ENCODE results near the gene HSPA8.

HSPA8 gene

DNA sequence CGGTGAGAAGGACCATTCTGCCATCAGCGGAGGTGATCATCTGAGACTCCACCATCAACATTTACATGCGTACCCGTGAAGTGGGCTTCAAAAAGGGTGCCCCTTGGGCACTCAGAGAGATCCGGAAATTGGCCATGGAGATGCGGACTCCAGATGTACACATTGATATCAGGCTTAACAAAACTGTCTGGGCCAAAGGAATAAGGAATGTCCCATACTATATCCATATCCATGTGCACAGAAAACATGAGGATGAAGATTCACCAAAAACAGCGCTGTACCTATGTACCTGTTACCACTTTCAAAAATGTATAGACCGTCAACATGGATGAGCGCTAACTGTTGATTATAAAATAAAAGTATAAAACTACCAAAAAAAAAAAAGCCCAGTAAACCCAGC, 10.8 kb downstream of the HSPA8 start:
- in situ Hi-C loops (cut with MboI; ENCODE audit: low sequenced_read_pairs), result no loop called here

DNA sequence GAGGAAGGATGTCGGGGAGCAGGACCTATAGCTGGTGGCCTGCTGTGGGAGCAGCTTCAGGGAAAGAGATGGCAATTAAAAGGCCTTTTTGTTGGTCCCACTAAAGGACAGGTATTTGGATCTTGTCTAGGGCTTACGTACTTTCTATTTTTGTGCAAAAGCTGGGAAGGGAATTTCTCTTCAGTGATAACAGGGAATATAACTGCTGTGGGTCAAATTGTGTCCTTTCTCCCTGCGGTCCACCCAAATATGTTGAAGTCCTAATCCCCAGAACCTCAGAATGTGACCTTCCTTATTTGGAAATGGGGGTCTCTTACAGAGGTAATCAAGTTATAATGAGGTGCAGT, 14.0 kb downstream of the HSPA8 start:
- in situ Hi-C loops (cut with MboI; ENCODE audit: low sequenced_read_pairs), result no loop called here

DNA sequence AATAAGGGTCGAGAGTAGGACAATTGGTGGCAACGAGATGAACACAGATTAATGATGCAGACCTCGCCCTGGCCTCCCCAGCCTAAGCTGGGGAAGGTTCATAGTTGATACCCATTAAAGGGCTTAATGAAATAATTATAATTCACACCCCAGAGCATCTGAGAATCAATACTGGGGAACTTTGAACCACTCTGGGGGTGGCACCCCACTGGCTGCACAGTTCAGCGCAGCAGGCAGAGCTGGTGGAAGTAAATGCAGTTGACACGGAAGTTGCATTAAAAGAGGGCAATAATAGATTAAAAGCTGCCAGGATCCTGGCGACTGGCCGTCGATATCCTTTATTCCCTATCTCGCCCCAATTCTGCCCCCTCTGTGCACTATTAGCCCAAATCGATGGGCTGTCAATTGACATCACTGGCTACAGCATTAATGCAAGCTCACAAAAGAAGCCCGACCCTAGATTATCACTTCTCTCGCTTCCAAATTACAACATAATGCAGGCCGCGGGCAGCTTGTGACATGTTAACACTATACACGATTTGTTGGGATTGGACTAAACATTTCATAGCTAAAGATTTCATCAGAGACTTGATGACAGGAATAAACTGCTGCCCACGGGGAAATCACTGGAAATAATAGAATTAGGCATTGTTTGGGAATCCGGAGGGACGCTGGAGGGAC, 14.5 kb downstream of the HSPA8 start:
- in situ Hi-C loops (cut with MboI; ENCODE audit: low sequenced_read_pairs), result no loop called here

DNA sequence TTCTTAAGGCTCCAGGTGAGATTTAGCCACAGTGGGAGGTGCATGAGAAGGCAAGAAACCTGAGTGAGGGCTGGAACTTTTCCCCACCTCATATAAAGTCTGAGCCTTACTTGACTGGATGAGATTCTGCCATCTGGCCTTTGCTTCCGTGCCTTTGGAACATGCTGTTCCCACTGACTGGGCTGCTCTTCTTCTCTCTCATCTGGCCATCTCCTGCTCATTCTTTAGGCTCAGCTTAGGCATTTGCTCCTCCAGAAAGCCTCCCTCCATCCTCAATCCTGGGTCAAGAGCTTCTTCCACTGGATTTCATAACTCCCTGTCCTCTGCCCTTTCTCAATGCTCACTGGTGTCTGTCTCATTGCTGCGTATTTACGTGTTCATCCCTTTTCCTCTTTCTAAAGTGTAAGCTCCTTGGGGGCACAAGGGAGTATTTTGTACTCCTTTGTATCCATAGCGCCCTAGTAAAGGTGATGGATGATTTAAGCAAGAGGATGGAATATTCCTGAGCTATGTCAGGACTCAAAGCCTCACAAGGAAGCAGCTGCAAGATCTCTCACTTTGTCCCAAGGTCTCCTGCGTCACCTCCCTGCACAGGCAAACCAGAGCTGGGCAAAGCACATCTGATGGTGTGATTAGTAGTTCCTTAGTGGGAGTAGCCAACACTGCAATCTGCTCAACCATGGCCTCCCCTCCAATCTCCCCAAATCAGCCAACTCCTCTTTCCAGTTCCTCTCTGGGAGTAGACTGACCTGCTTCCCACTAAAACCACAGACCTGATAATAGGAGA, 15.3 kb downstream of the HSPA8 start:
- in situ Hi-C loops (cut with MboI; ENCODE audit: low sequenced_read_pairs), result no loop called here

DNA sequence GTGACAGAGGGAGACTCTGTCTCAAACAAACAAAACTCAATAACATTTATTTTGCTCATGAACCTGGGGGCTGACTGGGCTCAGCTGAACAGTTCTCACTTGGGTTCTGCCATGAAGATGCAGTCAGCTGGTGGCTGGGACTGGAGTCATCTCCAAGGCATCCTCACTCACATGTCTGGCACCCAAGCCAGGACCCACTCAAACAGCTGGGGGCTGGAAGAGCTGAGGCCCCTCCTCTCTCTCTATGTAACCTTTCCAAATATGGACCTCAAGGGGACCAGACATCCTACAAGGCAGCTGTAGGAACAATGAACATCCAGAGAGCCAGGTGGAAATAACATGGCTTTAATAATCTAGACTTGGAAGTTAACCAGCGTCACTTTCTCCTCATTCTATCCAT, 16.8 kb downstream of the HSPA8 start:
- in situ Hi-C loops (cut with MboI; ENCODE audit: low sequenced_read_pairs), result no loop called here

DNA sequence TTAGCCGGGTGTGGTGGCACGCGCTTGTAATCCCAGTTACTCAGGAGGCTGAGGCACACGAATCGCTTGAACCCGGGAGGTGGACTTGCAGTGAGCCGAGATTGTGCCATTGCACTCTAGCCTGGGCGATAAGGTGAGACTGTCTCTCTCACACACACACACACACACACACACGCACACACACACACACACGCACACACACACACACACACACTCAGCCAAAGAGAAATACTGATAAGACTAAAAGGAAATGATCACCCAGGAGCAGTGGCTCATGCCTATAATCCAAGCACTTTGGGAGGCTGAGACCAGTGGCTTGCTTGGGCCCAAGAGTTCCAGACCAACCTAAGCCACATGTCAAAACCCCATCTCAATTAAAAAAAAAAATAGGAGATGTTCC, 20.8 kb downstream of the HSPA8 start:
- in situ Hi-C loops (cut with MboI; ENCODE audit: low sequenced_read_pairs), result no loop called here

DNA sequence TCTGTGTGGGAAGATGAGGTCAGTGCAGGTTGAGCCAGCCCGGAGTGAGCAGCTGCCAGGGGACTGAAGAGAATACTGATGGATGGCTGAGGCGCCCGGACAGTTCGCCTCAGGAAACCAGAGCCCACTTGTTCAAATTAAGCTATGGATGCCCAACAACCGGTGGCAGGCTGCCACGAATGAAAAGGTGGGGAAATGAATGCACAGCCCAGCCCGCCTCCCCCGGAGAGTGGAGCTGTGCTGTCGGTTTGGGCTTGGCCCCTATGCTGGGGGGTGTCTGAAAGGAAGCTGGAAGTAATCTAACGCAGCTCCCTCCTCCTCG, 21.9 kb downstream of the HSPA8 start:
- in situ Hi-C loops (cut with MboI; ENCODE audit: low sequenced_read_pairs), result no loop called here

DNA sequence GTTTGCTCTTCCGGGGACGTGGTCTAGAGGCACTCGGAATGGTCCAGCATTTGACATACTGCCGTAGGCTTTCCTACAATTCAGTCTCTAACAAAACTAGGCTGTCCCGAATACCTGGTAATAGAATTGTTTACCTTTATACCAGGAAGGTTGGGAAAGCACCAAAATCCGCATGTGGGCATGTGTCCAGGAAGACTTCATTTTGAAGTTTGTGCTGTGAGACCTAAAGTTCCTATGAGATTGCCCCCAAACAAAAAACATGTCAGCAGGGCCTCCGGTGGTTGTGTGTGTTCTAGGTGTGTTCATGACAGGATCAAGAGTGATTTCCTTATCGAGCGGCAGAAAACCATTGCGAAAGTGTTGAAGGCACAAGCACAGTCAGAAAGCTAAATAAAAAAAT, 26.1 kb downstream of the HSPA8 start:
- in situ Hi-C loops (cut with MboI; ENCODE audit: low sequenced_read_pairs), result no loop called here

DNA sequence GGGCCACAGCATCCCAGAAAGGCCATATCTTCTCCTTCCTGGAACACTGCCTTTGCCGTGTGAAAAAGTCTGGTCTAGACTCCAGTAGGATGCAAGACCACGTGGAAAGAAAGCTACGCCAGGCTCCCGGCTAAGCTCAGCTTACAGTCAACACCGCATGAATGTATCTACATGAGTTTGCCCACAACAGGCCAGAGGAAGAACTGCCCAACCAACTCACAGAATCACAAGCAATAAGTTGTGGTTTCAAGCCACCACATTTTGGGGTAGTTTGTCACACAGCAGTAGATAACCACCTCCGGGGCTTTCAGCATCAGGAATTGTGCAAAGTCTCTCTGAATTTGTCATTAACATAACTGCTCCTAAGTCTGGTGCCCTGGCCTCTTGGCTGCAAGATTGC, 27.3 kb downstream of the HSPA8 start:
- in situ Hi-C loops (cut with MboI; ENCODE audit: low sequenced_read_pairs), result no loop called here

DNA sequence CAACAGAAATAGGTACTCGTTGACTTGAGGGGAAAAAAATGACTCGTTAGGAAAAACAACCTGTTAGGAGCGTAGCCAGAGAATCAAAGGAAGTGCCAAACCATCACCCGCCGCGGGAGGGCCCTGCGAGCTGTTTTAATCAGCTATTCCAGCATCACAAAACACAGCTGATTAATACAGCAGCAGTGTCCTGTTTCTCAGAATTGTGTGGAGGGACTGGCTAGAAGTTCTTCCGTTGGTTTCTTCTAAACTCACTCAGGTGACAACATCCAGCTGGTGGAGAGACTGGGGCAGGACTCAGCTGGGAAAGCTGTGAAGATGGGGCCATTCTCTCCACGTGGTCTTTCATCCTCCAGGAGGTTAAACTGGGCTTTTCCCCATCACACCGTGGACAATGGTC, 28.0 kb downstream of the HSPA8 start:
- in situ Hi-C loops (cut with MboI; ENCODE audit: low sequenced_read_pairs), result no loop called here

DNA sequence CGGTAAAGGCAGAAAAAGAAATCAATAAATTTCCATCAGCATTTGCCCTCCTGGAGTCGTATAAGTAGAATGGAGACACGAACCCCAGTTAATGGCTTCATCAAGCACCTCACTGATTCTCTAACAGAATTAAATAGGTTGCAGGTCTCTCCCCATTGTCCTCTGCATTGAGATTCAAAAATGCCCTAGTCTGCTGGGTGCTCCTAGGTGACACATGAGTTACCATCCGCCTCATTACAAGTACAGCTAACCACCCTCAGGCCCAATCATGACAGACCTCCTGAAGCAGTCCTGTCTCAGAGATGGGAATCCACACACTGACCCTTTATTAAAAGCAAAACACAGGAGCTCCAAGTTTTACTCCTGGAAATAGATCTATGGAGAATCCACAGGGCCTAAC, 31.4 kb downstream of the HSPA8 start:
- in situ Hi-C loops (cut with MboI; ENCODE audit: low sequenced_read_pairs), result no loop called here

DNA sequence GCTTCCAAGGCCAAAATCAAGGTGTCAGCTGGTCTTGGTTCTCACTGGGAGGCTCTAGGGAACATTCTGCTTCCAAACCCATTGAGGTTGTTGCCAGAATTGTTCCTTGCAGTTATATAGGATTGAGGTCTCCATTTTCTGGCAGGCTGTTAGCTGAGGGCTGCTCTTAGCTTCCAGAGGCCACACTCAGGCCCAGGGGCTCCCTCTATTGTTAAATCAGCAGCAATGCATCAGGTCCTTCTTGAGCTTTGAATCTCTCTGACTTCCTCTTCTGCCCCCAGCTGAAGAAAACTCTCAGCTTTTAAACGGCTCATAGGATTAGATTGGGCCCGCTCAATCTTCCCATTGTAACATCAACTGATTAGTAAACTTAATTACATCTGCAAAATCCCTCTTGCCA, 41.0 kb downstream of the HSPA8 start:
- in situ Hi-C loops (cut with MboI; ENCODE audit: low sequenced_read_pairs), result no loop called here

DNA sequence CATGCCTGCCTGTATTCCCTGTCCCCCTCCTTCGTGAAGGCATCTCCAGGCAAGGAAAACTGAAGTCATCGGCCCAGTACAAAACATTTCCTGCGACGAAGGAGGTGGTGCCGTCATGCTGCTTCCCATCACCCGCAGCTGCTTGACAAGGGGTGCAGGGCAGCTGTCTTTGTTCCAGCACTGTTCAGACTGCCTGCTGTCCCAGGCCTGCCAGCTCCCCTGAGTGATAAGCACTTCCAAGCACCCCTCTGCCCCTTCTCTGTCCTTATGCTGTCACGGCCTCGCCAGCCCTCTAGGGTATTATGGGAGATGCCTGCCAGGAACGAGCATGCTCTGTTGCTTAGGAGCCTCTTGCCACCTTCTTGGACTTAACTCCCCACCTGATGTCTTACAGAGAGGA, 43.2 kb downstream of the HSPA8 start:
- in situ Hi-C loops (cut with MboI; ENCODE audit: low sequenced_read_pairs), result no loop called here

DNA sequence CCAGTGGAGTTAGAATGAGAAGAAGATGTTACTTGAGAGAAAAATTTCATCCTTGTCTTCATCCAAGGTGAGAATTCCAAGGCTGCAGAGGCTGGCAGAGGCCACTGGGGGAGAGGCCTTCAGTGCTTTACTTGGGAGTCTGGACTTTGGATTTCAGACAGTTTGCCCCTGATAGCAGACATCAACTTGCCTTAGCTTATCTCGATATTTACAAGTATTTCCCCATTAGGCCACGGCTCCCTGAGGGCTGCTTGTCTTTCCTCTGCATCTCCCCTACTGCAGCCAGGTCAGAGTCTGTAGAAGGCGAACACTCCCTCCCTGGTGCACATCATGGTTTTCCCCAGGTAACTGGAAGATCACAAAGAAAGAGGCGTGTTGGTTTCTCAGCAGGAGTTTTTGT, 50.4 kb downstream of the HSPA8 start:
- in situ Hi-C loops (cut with MboI; ENCODE audit: low sequenced_read_pairs), result no loop called here

Measured in hTERT RPE-1 (cell line).